ENCODE measurements around the gene SASS6. TPM values are rescaled to one million over a fixed set of nuclear protein-coding genes. Genes with fewer than 3 reads are reported as not detected.

SASS6 gene
- polyA plus RNA-seq, 1 donor from 2014 or later: 6.4 TPM

GRCh38 chr1:100168051-100168450 is 35.3 kb upstream of the SASS6 start:
- TF ChIP-seq TAF1 (IDR thresholded peaks at IDR 0.05; ENCODE audit: low read depth) (no peak), POLR2AphosphoS5 (IDR thresholded peaks at IDR 0.05) (no peak), MXI1 (conservative IDR thresholded peaks at IDR 0.05; ENCODE audit: poor library complexity, severe bottlenecking) (no peak), CTCF (IDR thresholded peaks at IDR 0.05; ENCODE audit: poor library complexity, severe bottlenecking) (no peak), EP300 (conservative IDR thresholded peaks at IDR 0.05; ENCODE audit: poor library complexity, severe bottlenecking) (no peak), REST (IDR thresholded peaks at IDR 0.05; ENCODE audit: borderline replicate concordance) (no peak), RAD21 (conservative IDR thresholded peaks at IDR 0.05) (no peak), EZH2 (IDR thresholded peaks at IDR 0.05; ENCODE audit: borderline replicate concordance, insufficient read depth, low read length, poor library complexity, severe bottlenecking) (no peak), SMC3 (conservative IDR thresholded peaks at IDR 0.05; ENCODE audit: poor library complexity) (no peak)
- Histone ChIP-seq H3K4me3 (ENCODE audit: low read length) (no peak overlapping the region), H3K9ac (ENCODE audit: low read length) (no peak overlapping the region), H3K4me2 (ENCODE audit: low read length) (no peak overlapping the region), H2AFZ (ENCODE audit: low read depth, low read length) (no peak overlapping the region), H3K27me3 (ENCODE audit: insufficient read depth, low read depth, low read length) (no peaks in the 10 kb centered on the region), H3K9me2 (ENCODE audit: insufficient read depth, low read length) (no peaks in the 10 kb centered on the region), H3K27ac (ENCODE audit: low read length) (no peak overlapping the region), H3K79me2 (replicated peaks; ENCODE audit: insufficient read depth, low read length) (no peaks in the 10 kb centered on the region), H4K20me1 (ENCODE audit: insufficient read depth) (no peaks in the 10 kb centered on the region), H3F3A (ENCODE audit: insufficient read depth, low read length, poor library complexity, severe bottlenecking) (no peaks in the 10 kb centered on the region), H3K36me3 (ENCODE audit: insufficient read depth, low read length) (no peaks in the 10 kb centered on the region), H3K9me3 (ENCODE audit: low read length) (no peaks in the 10 kb centered on the region)

GRCh38 chr1:100164702-100165101 is 32.0 kb upstream of the SASS6 start:
- Histone ChIP-seq H2AFZ (ENCODE audit: low read depth, low read length) (no peak overlapping the region), H3K9ac (ENCODE audit: low read length) (no peak overlapping the region), H3K4me2 (ENCODE audit: low read length) (no peak overlapping the region), H3K36me3 (ENCODE audit: insufficient read depth, low read length) (no peaks in the 10 kb centered on the region), H3K79me2 (replicated peaks; ENCODE audit: insufficient read depth, low read length) (no peaks in the 10 kb centered on the region), H3K9me3 (ENCODE audit: low read length) (no peaks in the 10 kb centered on the region), H3F3A (ENCODE audit: insufficient read depth, low read length, poor library complexity, severe bottlenecking) (no peaks in the 10 kb centered on the region), H3K9me2 (ENCODE audit: insufficient read depth, low read length) (no peaks in the 10 kb centered on the region), H3K4me3 (ENCODE audit: low read length) (no peak overlapping the region), H3K27me3 (ENCODE audit: insufficient read depth, low read depth, low read length) (no peaks in the 10 kb centered on the region), H4K20me1 (ENCODE audit: insufficient read depth) (no peaks in the 10 kb centered on the region), H3K27ac (ENCODE audit: low read length) (no peak overlapping the region)
- TF ChIP-seq TAF1 (IDR thresholded peaks at IDR 0.05; ENCODE audit: low read depth) (no peak), SMC3 (conservative IDR thresholded peaks at IDR 0.05; ENCODE audit: poor library complexity) (no peak), EP300 (conservative IDR thresholded peaks at IDR 0.05; ENCODE audit: poor library complexity, severe bottlenecking) (no peak), CTCF (IDR thresholded peaks at IDR 0.05; ENCODE audit: poor library complexity, severe bottlenecking) (no peak), REST (IDR thresholded peaks at IDR 0.05; ENCODE audit: borderline replicate concordance) (no peak), MXI1 (conservative IDR thresholded peaks at IDR 0.05; ENCODE audit: poor library complexity, severe bottlenecking) (no peak), POLR2AphosphoS5 (IDR thresholded peaks at IDR 0.05) (no peak), EZH2 (IDR thresholded peaks at IDR 0.05; ENCODE audit: borderline replicate concordance, insufficient read depth, low read length, poor library complexity, severe bottlenecking) (no peak), RAD21 (conservative IDR thresholded peaks at IDR 0.05) (no peak)

All from neural cell (in vitro differentiated cells).